Glomerular visceral epithelial cell (primary cell): Measurements from ENCODE around the gene RNGTT.
"Not testable (repeated sequence)": the region's sequence is repeated elsewhere in the genome, so short reads cannot be mapped to it uniquely, and the experiment has no call there.

ENCODE experiments used
- DNase-seq: peaks from one replicate; pipeline ENCODE4 v3.0.0-alpha.2; 2016; ENCODE audit errors: extremely low spot score

The RNGTT gene

DNA sequence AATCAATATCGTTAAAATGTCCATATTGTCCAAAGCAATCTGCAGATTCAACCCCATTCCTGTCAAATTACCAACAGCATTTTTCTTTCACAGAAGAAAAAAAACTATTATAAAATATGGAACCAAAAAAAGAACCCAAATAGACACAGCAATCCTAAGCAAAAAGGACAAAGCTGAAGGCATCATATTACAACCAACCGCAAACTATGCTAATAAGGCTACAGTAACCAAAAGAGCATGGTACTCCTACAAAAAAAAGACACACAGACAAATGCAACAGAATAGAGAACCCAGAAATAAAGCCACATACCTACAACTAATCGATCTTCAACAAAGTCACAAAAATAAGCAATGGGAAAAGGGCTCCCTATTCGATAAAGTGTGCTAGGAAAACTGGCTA is 49.2 kb downstream of the RNGTT start:
- DNase-seq = no peak

DNA sequence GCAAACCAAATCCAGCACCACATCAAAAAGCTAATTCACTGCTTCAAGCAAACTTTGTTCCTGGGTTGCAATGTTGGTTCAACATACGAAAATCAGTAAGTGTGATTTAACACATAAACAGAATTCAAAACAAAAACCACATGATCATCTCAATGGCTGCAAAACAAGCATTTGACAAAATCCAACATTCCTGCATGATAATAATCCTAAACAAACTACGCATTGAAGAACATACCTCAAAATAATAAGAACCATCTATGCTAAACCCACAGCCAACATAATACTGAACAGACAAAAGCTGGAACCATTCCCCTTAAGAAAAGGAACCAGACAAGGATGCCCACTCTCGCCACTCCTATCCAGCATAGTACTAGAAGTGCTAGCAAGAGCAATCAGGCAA is 49.9 kb downstream of the RNGTT start:
- DNase-seq = no peak

DNA sequence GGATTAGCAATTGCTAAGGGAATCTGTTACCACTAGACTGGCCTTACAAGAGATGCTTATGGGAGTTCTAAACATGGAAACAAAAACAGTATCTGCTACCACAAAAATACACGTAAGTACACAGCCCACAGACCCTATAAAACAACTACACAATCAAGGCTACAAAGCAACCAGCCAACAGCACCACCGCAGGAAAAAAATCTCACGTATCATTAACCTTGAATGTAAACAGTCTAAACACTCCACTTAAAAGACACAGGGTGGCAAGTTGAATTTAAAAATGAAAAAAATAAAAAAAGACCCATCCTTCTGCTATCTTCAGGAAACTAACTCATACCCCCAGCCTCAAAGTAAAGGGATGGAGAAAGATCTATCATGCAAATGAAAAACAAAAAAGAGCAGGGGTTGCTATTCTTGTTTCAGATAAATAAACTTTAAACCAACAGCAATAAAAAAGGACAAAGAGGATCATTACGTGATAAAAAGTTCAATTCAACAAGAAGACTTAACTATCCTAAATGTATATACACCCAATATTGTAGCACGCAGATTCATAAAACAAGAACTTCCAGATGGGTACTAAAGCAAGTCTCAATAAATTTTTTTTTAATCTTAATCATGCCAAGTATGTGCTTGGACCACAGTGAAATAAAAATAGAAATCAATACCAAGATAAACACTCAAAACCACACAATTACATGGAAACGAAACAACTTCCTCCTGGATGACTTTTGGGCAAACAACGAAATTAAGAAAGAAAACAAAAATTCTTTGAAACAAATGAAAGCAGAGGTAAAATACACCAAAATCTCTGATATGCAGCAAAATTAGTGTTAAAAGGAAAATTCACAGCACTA is 52.3 kb downstream of the RNGTT start:
- no peak for DNase-seq

DNA sequence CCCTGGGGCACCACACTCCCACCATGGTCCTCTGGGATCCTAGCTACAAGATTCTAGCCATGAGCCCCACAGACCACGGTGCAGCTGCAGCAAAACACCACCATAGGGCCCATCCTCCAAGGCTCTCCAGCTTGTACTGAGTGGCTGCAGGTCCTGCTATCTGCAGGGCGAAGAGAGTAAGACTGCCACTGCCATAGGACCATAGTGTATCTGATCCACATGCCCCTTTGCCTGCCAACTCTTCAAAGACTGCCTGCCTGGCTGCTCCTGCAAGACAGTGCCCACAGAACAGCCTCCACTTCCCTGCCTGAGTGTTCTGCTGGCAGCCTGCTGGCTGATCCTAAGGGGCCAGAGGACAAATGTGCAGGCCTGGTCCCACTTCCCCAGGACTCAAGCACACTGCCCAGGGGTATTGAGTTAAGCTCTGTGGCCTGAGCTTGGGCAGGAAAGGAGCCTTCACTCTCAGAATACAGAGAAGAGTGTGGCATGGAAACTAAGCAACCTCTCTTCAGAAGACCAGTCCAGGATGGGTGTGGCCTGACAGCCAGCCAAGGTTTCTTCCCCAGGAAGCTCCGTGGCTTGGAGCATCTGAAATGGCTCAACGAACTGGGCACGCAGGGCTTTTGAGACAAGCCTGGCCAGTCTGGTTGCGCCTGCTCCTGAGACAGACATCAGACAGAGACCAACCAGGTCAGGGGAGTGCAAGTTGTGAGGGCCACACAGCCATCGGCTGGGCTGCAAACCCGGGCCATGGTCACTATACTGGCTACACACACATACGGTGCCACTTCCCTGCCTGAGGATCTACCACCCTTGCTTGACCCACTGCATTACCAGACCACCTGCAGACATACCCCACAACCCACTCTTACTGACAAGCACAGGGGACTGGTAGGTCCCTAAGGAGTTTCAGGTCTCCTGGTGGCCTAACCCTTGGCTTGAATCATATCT is 54.5 kb downstream of the RNGTT start:
- DNase-seq = no peak

DNA sequence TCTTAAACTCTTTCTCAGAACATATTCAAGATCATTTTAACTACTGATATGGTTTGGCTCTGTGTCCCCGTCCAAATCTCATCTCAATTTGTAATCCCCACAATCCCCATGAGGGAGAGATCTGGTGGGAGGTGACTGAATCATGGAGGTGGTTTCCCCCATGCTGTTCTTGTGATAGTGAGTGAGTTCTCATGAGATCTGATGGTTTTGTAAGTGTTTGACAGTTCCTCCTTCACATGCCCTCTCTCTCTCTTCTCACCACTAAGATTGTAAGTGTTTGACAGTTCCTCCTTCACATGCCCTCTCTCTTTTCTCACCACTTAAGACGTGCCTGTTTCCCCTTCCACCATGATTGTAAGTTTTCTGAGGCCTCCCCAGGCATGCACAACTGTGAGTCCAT is 56.3 kb downstream of the RNGTT start:
- DNase-seq = not testable (repeated sequence)

DNA sequence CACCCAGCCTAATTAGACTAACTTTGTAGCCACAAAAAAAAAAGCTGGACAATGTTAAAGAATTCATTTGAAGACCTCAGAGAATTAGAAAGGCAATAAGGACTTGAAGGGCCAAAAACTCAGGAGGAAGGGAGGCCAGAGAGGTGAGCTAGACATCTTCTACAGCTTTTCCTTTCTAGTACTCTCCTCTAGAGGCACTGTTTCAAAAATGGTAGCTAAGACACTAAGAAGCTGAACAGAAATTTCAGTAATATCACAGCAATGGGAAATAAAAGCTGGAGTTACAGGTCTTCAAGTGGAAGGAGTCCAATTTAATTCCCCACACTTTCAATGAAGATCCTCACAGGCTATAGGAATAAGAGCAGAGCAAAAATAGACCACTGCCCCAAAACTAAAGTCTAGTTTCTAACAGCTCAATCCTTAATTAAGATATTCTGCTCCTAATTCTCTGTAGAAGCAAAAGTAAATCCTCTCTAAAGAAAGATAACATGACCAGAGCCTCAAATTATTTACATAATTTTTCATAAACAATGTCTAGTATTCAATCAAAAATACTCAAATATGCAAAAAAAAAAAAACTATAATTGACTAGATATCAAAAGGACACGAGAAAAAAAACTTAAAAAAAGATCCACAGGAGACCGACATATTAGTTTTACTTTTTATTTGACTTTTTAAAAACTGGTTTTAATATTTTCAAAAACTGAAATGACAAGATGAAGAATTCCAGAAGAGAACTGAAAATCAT is 63.7 kb downstream of the RNGTT start:
- no peak for DNase-seq

DNA sequence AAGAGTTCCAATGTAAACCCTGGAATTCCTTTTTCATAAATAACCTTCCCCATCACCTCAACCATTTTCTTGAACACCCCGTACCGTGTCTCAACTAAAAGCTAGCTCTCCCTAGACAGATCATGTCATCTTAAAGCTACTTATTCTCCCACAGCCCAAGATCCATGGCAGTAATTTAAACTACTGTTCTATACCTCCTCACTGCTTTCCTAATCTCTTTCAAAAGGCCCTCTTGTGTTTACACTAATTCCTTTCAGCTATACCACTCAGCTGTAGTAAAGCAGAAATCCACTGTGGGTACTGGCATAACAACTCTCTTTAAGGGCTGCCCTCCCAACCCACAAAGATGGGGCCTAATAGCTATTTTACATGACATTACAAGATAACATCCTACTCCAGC is 67.5 kb downstream of the RNGTT start:
- DNase-seq = no peak

DNA sequence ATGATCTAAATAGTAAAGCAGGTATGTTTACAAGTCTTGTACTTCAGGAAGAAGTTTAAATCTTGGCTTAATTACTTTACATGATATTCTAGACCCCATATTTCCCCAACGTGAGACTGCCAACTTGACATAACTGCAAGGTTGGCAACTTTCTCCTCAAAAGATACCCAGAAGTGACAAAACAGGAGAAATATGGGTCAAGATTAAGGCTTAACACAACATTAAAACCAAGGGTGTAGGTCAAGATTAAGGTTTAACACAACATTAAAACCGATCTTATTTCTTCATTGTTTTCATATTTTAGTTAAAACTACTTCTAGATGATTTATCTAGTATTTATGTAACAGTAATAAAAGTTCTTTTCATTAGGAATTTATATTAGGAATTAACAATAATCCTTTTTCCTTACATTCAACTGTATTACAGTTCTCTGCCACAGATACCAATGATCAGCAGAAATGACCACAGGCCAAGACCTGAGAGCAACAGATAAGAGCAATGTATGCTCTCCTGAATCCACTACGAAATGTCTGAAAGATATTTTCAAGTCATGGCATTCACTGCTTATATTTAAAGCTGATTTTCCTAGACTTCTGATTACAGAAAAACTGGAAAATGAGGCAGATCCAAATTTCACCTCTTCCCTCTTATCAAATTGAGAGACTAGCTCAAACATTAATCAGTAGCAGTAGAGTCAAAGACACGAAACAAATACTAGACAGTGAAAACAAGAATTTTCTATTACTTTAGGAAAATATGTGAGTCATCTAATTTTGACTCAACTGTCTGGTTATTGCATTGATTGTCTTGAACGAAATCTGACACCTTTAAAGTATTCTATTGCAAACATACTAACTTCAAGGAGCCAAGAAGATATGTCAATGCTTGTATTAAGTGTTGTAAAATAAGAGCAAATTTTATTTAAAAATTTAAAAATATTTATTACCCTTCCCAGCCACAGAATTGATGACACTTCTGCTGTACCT is 72.3 kb downstream of the RNGTT start:
- DNase-seq = no peak

DNA sequence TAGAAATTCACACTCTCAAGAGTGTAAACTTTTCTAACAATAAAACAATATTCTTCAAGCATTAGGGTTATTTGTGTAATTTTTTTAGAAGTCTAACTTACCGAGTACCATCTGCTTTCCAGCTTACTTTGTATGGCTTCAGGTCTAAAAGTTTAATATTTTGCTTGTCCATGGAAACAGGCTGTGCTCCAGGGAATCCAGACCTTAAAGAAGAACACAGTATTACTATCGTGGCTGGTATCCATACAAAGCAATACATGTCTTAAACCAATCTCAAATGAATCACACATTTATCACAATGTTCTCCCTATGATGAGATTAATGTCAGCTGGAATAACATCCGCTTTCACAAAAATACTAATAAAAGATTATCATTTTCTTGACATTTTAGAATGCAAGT is 73.0 kb downstream of the RNGTT start:
- no peak for DNase-seq

DNA sequence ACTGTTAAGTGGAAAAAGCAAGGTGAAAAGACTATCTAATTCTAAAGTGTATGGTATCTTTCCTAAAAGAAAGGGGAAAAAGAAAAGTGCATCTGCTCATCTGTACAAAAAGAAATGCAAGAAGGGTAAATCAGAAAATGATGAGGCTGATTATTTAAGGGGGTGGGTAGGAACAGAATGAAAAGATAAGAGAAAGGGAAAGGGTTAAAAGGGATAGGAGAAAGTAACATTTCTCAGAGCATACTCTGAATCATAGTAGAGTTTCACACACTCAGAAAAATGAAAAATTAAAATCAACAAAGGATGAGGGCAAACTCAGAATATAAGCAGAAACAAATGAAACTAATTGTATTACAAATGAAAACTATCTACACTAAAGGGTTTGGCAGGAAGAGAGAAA is 79.1 kb downstream of the RNGTT start:
- DNase-seq = no peak

DNA sequence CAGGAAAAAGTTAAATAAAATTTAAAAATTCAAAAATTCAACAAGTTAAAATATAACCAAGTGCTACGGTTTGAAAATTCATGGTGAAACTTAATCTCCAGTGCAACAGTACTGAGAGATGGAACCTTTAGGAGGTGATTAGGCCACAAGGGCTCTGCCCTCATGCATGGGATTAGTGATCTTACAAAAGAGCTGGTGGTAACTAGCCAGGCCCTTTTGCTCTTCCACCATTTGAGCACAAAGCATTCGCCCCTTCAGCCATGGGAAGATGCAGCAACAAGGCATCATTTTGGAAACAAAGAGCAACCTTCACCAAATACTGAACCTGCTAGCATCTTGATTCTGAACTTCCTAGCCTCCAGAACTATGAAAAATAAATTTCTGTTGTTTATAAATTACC is 80.9 kb downstream of the RNGTT start:
- DNase-seq = no peak

DNA sequence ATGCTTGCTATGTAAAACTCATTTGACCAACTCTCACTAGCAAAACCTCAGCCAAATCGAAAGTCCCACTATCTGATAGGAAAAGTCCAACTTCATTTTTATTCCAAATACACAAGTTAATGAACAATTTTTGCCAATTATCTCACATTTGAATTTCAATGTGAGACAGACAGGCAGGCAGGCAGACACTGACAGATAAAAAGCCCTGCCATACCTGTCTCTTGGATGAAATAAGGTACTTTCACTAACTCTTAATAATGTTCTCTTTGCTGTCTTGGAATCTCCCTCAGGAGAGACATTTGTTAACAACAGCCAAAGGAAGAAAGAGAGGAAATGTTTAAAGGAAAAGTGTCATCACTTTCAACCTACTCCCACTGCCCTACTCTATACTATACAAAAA is 82.0 kb downstream of the RNGTT start:
- no peak for DNase-seq

DNA sequence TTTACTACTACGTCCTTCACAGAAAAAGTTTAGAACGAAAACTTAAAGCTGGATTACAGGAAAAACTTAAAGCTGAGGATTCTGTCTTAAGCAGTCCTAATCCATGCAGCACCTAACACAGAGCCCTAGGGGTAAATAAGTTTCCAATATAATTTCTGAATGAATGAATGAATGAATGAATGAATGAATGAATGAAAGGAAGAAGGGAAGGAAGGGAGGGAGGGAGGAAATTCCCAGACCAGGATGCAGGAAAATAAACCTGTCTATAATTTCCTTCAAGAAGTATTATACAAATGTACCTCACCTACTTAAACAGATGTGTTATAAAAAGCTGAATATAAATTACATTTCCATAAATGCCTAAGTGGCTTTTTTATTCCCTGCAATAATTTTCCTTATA is 83.4 kb downstream of the RNGTT start:
- no peak for DNase-seq

DNA sequence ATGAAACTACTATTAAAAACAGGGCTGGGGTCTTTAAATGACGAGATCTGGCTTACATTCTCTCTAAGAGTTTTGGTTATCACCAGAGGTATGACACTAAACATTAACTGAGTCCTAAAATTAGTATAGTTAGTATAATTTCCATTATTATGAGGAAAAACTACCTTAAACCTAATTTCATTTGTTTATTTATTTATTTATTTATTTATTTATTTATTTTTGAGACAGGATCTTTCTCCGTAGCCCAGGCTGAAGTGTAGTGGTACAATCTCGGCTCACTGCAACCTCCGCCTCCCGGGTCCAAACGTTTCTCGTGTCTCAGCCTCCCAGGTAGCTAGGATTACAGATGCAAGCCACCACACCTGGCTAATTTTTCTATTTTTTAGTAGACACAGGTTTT is 85.5 kb downstream of the RNGTT start:
- DNase-seq = no peak

DNA sequence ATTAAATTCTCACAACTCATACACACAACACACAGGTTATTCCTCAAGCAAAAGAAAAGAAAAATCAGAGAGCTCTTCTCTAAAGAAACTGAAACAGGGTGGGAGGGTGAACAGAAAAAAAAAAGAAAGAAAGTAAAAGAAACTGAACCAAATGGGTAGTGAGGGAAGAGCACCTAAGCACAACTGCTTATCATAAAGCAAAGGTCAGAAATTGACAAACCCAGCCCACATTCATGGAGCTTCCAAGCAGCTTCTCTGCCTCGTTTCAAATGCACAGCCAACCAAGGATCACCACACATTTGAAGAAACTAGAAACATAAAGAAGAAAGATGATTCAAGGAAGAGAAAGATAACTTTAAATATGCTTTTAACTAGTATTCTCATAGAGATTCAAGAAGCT is 90.5 kb downstream of the RNGTT start:
- DNase-seq = no peak

DNA sequence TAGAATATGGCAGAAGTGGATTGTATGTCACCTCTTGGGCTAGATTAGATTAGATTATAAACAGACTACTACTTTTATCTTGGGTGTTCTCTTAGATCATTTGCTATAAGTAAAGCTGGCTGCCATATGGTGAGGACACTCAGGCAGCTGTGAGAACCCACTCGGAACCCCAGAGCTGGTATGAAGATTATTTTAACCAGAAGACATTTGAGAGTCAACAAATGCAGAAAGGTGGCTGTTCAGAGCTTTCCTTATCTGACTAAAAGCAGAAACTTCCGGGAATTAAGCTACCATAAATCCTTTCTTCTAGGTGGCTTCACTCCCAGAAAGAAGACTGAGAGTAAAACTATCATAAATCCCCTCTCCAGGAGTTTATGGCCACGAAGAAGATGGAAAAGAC is 91.9 kb downstream of the RNGTT start:
- no peak for DNase-seq

DNA sequence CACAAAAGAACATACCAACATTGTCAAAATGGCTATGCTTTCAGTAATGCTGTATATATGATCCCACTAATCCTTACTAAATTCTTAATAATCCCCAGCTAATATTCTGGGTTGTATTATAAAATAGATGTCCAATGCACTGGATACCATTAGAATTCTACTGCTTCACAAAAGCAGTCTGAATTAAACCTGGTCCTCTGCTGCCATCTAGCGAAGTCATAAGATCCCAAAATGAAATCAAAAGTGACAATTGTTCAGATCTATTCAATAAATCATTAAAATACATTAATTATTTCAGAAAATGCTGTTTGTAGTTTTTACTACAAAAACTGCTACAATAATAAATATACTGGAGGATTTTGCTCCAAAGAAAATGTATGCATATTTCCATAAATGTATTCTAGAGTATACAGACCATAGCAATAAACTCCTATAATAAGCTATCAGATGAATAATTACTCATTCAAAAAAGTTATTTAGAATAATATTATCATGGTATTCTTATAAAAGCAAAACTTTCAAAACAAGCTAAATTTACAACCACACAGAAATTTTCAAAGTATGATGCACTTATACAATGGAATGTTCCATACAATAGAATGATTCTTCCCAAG is 92.6 kb downstream of the RNGTT start:
- peak; percentile 61 for DNase-seq

DNA sequence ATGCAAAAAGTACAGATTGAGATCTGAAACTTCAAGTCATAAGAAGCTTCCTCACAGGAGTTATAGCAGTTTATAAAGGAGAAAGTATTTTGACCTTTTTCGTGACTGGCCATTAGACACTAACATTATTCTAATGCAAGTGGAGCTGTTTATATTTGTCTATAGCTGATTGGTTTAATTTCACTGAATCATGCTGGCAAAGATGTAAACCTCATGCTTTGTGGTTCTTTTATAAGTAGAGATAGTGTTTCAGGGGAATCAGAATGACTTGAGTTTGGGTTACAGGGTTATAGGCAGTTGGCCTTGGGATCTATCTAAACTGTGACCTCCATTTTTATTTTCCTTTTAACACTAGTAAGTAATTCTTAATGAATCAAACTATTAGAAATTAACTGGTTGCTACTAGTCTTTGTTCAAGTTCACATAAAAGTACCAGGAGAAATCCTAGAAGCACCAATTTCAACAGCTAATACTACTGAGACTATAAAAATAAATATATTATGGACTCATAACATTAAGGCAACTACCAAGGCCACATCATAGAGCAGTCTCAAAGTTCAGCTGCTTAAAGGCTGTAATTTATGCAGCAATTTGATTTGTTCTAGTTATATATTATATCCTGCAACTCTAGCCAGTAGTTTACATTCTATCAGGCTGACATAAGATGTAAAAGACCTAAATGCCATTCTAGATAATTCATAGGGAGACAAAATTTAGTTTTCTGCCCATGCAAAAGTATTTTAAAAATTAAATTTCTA is 94.0 kb downstream of the RNGTT start:
- peak; percentile 13 for DNase-seq

DNA sequence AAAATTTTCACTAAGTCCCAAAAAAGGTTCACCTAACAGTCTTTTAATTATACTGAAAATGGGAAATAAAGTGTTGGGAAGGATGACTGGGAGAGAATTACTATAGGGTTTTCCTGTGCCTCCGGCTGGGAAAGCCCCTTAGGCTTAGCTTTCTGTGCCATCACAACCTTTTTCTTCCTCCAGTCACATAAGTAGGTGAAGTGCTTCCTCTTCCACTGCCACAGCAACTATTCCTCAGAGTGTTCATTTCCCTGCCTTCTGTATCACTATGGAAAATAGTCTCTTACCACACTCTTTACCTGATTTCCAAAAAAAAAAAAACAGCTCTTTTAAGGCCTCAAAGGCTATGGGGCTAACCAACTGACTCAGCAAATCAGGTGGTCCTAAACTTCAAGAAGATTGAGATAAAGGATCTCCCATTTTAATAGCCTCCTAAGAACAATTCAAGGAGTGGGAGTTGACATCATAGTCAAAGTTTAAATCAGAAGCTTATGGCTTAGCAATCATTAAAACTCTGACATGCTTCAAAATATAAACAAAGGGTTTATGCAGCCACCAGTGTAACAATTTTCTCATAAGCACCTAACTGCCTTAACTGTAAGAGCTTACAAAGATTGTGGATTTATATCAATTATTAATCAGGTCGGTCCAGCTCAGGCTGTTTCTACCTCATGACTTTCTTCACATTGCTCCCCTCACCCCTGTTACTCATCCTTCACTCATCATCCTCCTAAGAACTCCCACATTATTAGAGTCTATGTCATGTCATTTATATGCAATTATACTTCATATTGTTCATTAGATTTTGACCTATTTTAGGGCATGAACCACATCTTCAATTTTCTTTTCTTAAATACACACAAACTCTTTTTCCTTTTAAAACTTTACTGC is 95.3 kb downstream of the RNGTT start:
- peak; percentile 87 for DNase-seq
